Measurements from ENCODE around the gene BMPR1B. TPM values are rescaled to one million over a fixed set of nuclear protein-coding genes. Genes with fewer than 3 reads are reported as not detected.

The BMPR1B gene
- total RNA-seq, 2 experiments from 2014 or later, result not detected

DNA sequence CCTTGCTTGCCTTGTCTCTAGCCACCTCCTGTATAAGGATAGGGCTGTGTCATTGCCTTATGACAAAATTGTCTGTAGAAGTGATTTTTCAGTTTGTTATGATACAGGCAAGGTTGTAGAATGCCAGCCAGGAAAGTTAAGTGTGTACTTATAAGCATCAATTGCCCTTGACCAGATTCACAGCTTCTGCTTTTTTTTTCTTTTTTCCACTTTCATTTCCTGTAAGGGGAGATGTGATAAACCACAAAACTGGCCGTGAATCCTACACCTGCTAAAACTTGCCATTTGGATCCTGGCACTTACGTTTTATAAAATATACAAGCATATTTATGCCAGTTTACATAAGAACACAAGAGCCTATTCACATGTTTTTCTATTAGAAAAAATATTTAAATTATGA lies 35.0 kb upstream of the BMPR1B start:
- no peaks in the 10 kb centered on the region for H3K9me3 Mint-ChIP-seq
- no peak overlapping the region for H3K4me3 ChIP-seq (ENCODE audit: low read length)
- DNase-seq (no peak), ATAC-seq (ENCODE audit: poor library complexity) (no peak)
- no peak overlapping the region for H3K27ac ChIP-seq (ENCODE audit: low read depth in 1 of 2, low read length in 2 of 2)
- TF ChIP-seq CTCF (IDR thresholded peaks at IDR 0.05), result no peak
- H3K27me3 ChIP-seq (ENCODE audit: control insufficient read depth in 1 of 2, insufficient read depth in 2 of 2, low read length in 2 of 2), result no peaks in the 10 kb centered on the region
- POLR2A ChIA-PET, result no interaction called here
- no peaks in the 10 kb centered on the region for H3K27me3 Mint-ChIP-seq
- intact Hi-C loops (cut with DNase I, micrococcal nuclease), result no loop called here
- CTCF ChIA-PET, result no interaction called here
- H3K4me1 ChIP-seq (ENCODE audit: insufficient read depth, low read length), result no peaks in the 10 kb centered on the region
- H3K27ac Mint-ChIP-seq, result no peak overlapping the region
- H3K36me3 ChIP-seq (ENCODE audit: insufficient read depth, low read length), result no peaks in the 10 kb centered on the region
- H3K36me3 Mint-ChIP-seq (ENCODE audit: low read depth), result no peaks in the 10 kb centered on the region
- no peaks in the 10 kb centered on the region for H3K4me1 Mint-ChIP-seq (ENCODE audit: low read depth)
- H3K9me3 ChIP-seq (ENCODE audit: control insufficient read depth in 1 of 2, insufficient read depth in 1 of 2, low read length in 2 of 2), result no peaks in the 10 kb centered on the region
- H3K4me3 Mint-ChIP-seq, result no peak overlapping the region

- DNase-seq, result no peak
- no peaks in the 10 kb centered on the region for H3K9me3 Mint-ChIP-seq
- POLR2A ChIA-PET, result no interaction called here
- H3K27ac Mint-ChIP-seq, result no peak overlapping the region
- Histone ChIP-seq H3K4me1 (ENCODE audit: insufficient read depth, low read length) (no peaks in the 10 kb centered on the region), H3K27me3 (ENCODE audit: control insufficient read depth in 1 of 2, insufficient read depth in 2 of 2, low read length in 2 of 2) (no peaks in the 10 kb centered on the region), H3K27ac (ENCODE audit: low read depth in 1 of 2, low read length in 2 of 2) (no peak overlapping the region), H3K4me3 (ENCODE audit: low read length) (no peak overlapping the region), H3K9me3 (ENCODE audit: control insufficient read depth in 1 of 2, insufficient read depth in 1 of 2, low read length in 2 of 2) (no peaks in the 10 kb centered on the region), H3K36me3 (ENCODE audit: insufficient read depth, low read length) (no peaks in the 10 kb centered on the region)
- TF ChIP-seq CTCF (IDR thresholded peaks at IDR 0.05), result no peak
- H3K4me1 Mint-ChIP-seq (ENCODE audit: low read depth), result no peaks in the 10 kb centered on the region
- CTCF ChIA-PET, result no interaction called here
- H3K27me3 Mint-ChIP-seq, result no peaks in the 10 kb centered on the region
- intact Hi-C loops (cut with DNase I, micrococcal nuclease), result no loop called here
- no peak for ATAC-seq (ENCODE audit: poor library complexity)
- no peaks in the 10 kb centered on the region for H3K36me3 Mint-ChIP-seq (ENCODE audit: low read depth)
- no peak overlapping the region for H3K4me3 Mint-ChIP-seq
Measured at GRCh38 chr4:94724016-94724790, 33.6 kb upstream of the BMPR1B start.

DNA sequence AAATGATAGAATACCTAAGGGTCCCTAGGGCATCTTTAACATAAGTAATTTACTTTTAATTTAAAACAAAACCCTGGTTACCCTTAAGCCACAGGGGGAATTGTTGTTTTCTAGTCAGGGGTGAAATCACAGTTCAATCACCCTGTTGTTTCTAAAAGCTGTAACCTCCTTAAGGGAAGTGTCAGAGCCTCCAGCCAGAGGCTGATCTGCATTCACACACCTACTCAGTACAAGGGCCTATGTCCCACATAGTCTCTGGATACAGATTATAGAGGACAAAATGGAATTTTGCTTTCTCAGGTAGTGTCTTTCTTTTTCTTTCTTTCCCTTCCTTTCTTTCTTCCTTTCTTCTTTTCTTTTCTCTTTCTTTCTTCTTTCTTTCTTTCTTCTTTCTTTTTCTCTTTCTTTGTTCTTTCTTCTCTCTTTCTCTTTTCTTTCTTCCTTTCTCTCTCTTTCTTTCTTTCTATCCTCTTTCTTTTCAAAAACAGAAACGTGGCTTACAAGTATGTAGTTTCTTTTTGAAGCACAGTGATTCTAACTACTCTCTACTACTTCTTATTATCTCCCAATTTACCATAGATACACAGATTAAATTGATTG lies 31.1 kb upstream of the BMPR1B start:
- Mint-ChIP-seq H3K27me3 (no peaks in the 10 kb centered on the region), H3K9me3 (no peaks in the 10 kb centered on the region), H3K27ac (no peak overlapping the region), H3K36me3 (ENCODE audit: low read depth) (no peaks in the 10 kb centered on the region), H3K4me1 (ENCODE audit: low read depth) (no peaks in the 10 kb centered on the region), H3K4me3 (no peak overlapping the region)
- no peak for TF ChIP-seq CTCF (IDR thresholded peaks at IDR 0.05)
- ChIA-PET CTCF (no interaction called here), POLR2A (no interaction called here)
- Histone ChIP-seq H3K27ac (ENCODE audit: low read depth in 1 of 2, low read length in 2 of 2) (no peak overlapping the region), H3K36me3 (ENCODE audit: insufficient read depth, low read length) (no peaks in the 10 kb centered on the region), H3K4me3 (ENCODE audit: low read length) (no peak overlapping the region), H3K27me3 (ENCODE audit: control insufficient read depth in 1 of 2, insufficient read depth in 2 of 2, low read length in 2 of 2) (no peaks in the 10 kb centered on the region), H3K9me3 (ENCODE audit: control insufficient read depth in 1 of 2, insufficient read depth in 1 of 2, low read length in 2 of 2) (no peaks in the 10 kb centered on the region), H3K4me1 (ENCODE audit: insufficient read depth, low read length) (no peaks in the 10 kb centered on the region)
- no peak for ATAC-seq (ENCODE audit: poor library complexity)
- no peak for DNase-seq
- intact Hi-C loops (cut with DNase I, micrococcal nuclease), result no loop called here
